Astrocyte (in vitro differentiated cells and primary cell): Measurements from ENCODE around the gene ZNF382. TPM values are rescaled to one million over a fixed set of nuclear protein-coding genes. Genes with fewer than 3 reads are reported as not detected.

Source experiments
- DNase-seq: peaks from one replicate; pipeline ENCODE4 v3.0.0-alpha.2; 2010; ENCODE audit warnings: low read depth
- FAIRE-seq: peaks from 2 replicates; lab custom pipeline; 2011; peaks lifted over from hg19 to GRCh38; lab: Jason Lieb, UNC
- H2AFZ ChIP-seq: 2 replicates; pipeline ENCODE4 v1.6.0; 2012; ENCODE audit warnings: low read depth, low read length, inconsistent platforms
- H3K27ac ChIP-seq: 2 replicates; pipeline ENCODE4 v1.5.1; 2011; ENCODE audit warnings: low read depth, low read length, inconsistent platforms
- H3K27me3 ChIP-seq: 2 replicates; pipeline ENCODE4 v1.6.0; 2011; ENCODE audit warnings: low read length, inconsistent platforms; ENCODE audit not compliant: insufficient read depth
- H3K36me3 ChIP-seq: 2 replicates; pipeline ENCODE4 v1.5.1; 2011; ENCODE audit warnings: low read length, inconsistent platforms; ENCODE audit not compliant: insufficient read depth
- H3K4me1 ChIP-seq: 2 replicates; pipeline ENCODE4 v1.5.1; 2011; ENCODE audit warnings: low read length, inconsistent platforms; ENCODE audit not compliant: insufficient read depth
- H3K4me2 ChIP-seq: 2 replicates; pipeline ENCODE4 v1.6.0; 2012; ENCODE audit warnings: low read length, inconsistent platforms
- H3K4me3 ChIP-seq: 2 replicates; pipeline ENCODE4 v1.5.1; 2011; ENCODE audit warnings: low read depth, mild to moderate bottlenecking, low read length, inconsistent platforms; ENCODE audit not compliant: insufficient read depth
- H3K79me2 ChIP-seq: 2 replicates; pipeline ENCODE4 v1.6.0; 2012; ENCODE audit warnings: mild to moderate bottlenecking, low read length, inconsistent platforms; ENCODE audit not compliant: insufficient read depth
- H3K9ac ChIP-seq: 2 replicates; pipeline ENCODE4 v1.6.0; 2012; ENCODE audit warnings: mild to moderate bottlenecking, low read length, inconsistent platforms
- H3K9me3 ChIP-seq: 2 replicates; pipeline ENCODE4 v1.5.1; 2012; ENCODE audit warnings: low read depth, mild to moderate bottlenecking, low read length, inconsistent platforms; ENCODE audit not compliant: insufficient read depth
- H4K20me1 ChIP-seq: 2 replicates; pipeline ENCODE4 v1.6.0; 2012; ENCODE audit warnings: low read length, inconsistent platforms; ENCODE audit not compliant: insufficient read depth
- H3K27ac Mint-ChIP-seq: one replicate; pipeline ENCODE4 v1.8.0; 2021; ENCODE audit warnings: mild to moderate bottlenecking, mixed read lengths; ENCODE audit not compliant: unreplicated experiment
- H3K27me3 Mint-ChIP-seq: one replicate; pipeline ENCODE4 v1.8.0; 2021; ENCODE audit warnings: low read depth, mixed read lengths; ENCODE audit not compliant: unreplicated experiment
- H3K36me3 Mint-ChIP-seq: one replicate; pipeline ENCODE4 v1.8.0; 2021; ENCODE audit warnings: low read depth, mixed read lengths; ENCODE audit not compliant: unreplicated experiment
- H3K4me1 Mint-ChIP-seq: one replicate; pipeline ENCODE4 v1.8.0; 2021; ENCODE audit warnings: low read depth, mixed read lengths; ENCODE audit not compliant: unreplicated experiment
- H3K4me3 Mint-ChIP-seq: one replicate; pipeline ENCODE4 v1.8.0; 2021; ENCODE audit warnings: mild to moderate bottlenecking, moderate library complexity, mixed read lengths; ENCODE audit not compliant: unreplicated experiment
- H3K9me3 Mint-ChIP-seq: one replicate; pipeline ENCODE4 v1.8.0; 2021; ENCODE audit warnings: mild to moderate bottlenecking, mixed read lengths; ENCODE audit not compliant: unreplicated experiment
- CTCF ChIP-seq: IDR thresholded peaks from 2 replicates; pipeline ENCODE4 v1.5.1; 2011; ENCODE audit warnings: low read depth, mild to moderate bottlenecking, inconsistent platforms, low read length, moderate library complexity; ENCODE audit not compliant: insufficient read depth
- EZH2 ChIP-seq: IDR thresholded peaks from 2 replicates; pipeline ENCODE4 v1.6.1; 2012; ENCODE audit warnings: mild to moderate bottlenecking, low read length, inconsistent platforms; ENCODE audit not compliant: insufficient read depth
- total RNA-seq: library from RNA; stranded (reverse); gene quantifications from 2 replicates; pipeline ENCODE4 v1.2.1, GENCODE V29; 2021

Gene ZNF382
- total RNA-seq, 1 donor from 2014 or later = 9.7 TPM

DNA sequence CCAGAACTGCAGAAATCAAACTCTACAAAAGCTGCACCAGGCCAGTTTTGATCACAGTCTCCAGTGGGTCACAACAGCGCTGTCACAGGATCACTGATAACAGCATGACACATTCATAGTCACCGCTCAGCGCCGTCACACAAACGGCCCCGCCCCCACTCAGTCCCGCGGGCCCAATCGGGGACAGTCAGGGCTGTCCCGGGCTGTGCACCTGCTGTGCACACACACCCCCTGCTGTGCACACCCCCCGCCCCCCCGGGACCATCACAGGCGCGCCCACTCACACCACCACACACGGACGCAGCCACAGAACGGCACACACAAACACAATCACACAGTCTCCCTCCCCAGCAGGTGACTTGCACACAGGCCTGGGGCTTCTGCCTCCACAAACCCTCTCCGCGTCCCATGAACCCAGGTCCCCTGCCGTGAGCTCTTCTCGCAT is 435 bp upstream of the ZNF382 start:
- Mint-ChIP-seq H3K4me1 (peaks cover 5% of the 10 kb centered on the region), H3K4me3 (peak overlapping the region; percentile 96), H3K36me3 (peaks cover 16% of the 10 kb centered on the region), H3K27ac (peak overlapping the region; percentile 84), H3K9me3 (peaks cover 14% of the 10 kb centered on the region), H3K27me3 (no peaks in the 10 kb centered on the region)
- TF ChIP-seq EZH2 = no peak
- no peak for TF ChIP-seq CTCF
- H3K9me3 ChIP-seq = peaks cover 2% of the 10 kb centered on the region
- peaks cover 5% of the 10 kb centered on the region for H3K36me3 ChIP-seq
- FAIRE-seq (no peak), DNase-seq (peak; percentile 37)
- H2AFZ ChIP-seq = peak overlapping the region; percentile 100
- peak overlapping the region; percentile 91 for H3K4me3 ChIP-seq
- peak overlapping the region; percentile 91 for H3K9ac ChIP-seq
- H3K79me2 ChIP-seq = peaks cover 19% of the 10 kb centered on the region
- no peaks in the 10 kb centered on the region for H3K27me3 ChIP-seq
- peak overlapping the region; percentile 71 for H3K27ac ChIP-seq
- H3K4me2 ChIP-seq = peak overlapping the region; percentile 100
- H3K4me1 ChIP-seq = peaks cover 9% of the 10 kb centered on the region
- no peaks in the 10 kb centered on the region for H4K20me1 ChIP-seq

GRCh38 chr19:36605877-36606478 is 865 bp downstream of the ZNF382 start:
- Histone ChIP-seq H3K79me2 (peaks cover 19% of the 10 kb centered on the region), H4K20me1 (no peaks in the 10 kb centered on the region), H3K36me3 (peaks cover 9% of the 10 kb centered on the region), H3K27me3 (no peaks in the 10 kb centered on the region), H3K4me1 (peaks cover 9% of the 10 kb centered on the region), H3K9ac (peak overlapping the region; percentile 91), H3K27ac (no peak overlapping the region), H3K9me3 (peaks cover 2% of the 10 kb centered on the region), H3K4me3 (peak overlapping the region; percentile 91), H3K4me2 (peak overlapping the region; percentile 100), H2AFZ (peak overlapping the region; percentile 100)
- peaks cover 5% of the 10 kb centered on the region for H3K4me1 Mint-ChIP-seq
- H3K27ac Mint-ChIP-seq = peak overlapping the region; percentile 48
- H3K36me3 Mint-ChIP-seq = peaks cover 23% of the 10 kb centered on the region
- H3K27me3 Mint-ChIP-seq = no peaks in the 10 kb centered on the region
- no peak for DNase-seq
- no peak for FAIRE-seq
- H3K9me3 Mint-ChIP-seq = peaks cover 14% of the 10 kb centered on the region
- peak overlapping the region; percentile 96 for H3K4me3 Mint-ChIP-seq
- TF ChIP-seq EZH2 = no peak
- TF ChIP-seq CTCF = no peak

DNA sequence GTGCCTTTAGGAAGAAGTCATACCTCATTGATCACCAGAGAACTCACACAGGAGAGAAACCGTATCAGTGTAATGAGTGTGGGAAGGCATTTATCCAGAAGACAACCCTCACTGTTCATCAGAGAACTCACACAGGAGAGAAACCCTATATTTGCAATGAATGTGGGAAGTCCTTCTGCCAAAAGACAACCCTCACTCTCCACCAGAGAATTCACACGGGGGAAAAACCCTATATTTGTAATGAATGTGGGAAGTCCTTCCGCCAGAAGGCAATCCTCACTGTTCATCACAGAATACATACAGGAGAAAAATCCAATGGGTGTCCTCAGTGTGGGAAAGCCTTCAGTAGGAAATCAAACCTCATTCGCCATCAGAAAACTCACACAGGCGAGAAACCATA is 21.9 kb downstream of the ZNF382 start:
- no peaks in the 10 kb centered on the region for H3K4me1 Mint-ChIP-seq
- H3K36me3 Mint-ChIP-seq = peaks cover 70% of the 10 kb centered on the region
- no peak overlapping the region for H2AFZ ChIP-seq
- H3K4me2 ChIP-seq = no peak overlapping the region
- no peak overlapping the region for H3K27ac ChIP-seq
- H4K20me1 ChIP-seq = no peaks in the 10 kb centered on the region
- H3K9me3 ChIP-seq = peaks cover 53% of the 10 kb centered on the region
- DNase-seq = no peak
- no peaks in the 10 kb centered on the region for H3K36me3 ChIP-seq
- H3K9ac ChIP-seq = no peak overlapping the region
- H3K4me1 ChIP-seq = no peaks in the 10 kb centered on the region
- H3K27ac Mint-ChIP-seq = no peak overlapping the region
- TF ChIP-seq EZH2 (no peak), CTCF (no peak)
- no peaks in the 10 kb centered on the region for H3K27me3 ChIP-seq
- H3K4me3 Mint-ChIP-seq = no peak overlapping the region
- H3K9me3 Mint-ChIP-seq = peaks cover 74% of the 10 kb centered on the region
- H3K79me2 ChIP-seq = no peaks in the 10 kb centered on the region
- H3K27me3 Mint-ChIP-seq = no peaks in the 10 kb centered on the region
- FAIRE-seq = no peak
- H3K4me3 ChIP-seq = no peak overlapping the region
